GM12891 (cell line): ENCODE data around the gene SCAPER.
"Not testable (repeated sequence)": the region's sequence is repeated elsewhere in the genome, so short reads cannot be mapped to it uniquely, and the experiment has no call there.

Experiments
- DNase-seq: peaks from one replicate; pipeline ENCODE4 v3.0.0; 2011; ENCODE audit warnings: low spot score; ENCODE audit not compliant: insufficient read length
- FAIRE-seq: peaks from 2 replicates; lab custom pipeline; 2011; peaks lifted over from hg19 to GRCh38; lab: Jason Lieb, UNC
- PAX5 ChIP-seq: IDR thresholded peaks from 2 replicates; pipeline ENCODE4 v1.6.1; 2011; ENCODE audit warnings: low read length, moderate library complexity, mild to moderate bottlenecking; ENCODE audit not compliant: insufficient read depth, severe bottlenecking
- POLR2A ChIP-seq: IDR thresholded peaks from 2 replicates; pipeline ENCODE4 v1.6.1; 2011; ENCODE audit warnings: low read depth, low read length, control low read depth
- POLR2AphosphoS5 ChIP-seq: IDR thresholded peaks from 2 replicates; pipeline ENCODE4 v1.6.1; 2011; ENCODE audit warnings: low read depth, low read length, control low read depth
- POU2F2 ChIP-seq: IDR thresholded peaks from 2 replicates; pipeline ENCODE4 v1.6.1; 2011; ENCODE audit warnings: low read depth, mild to moderate bottlenecking, control low read depth, low read length, moderate library complexity
- SPI1 ChIP-seq: IDR thresholded peaks from 2 replicates; pipeline ENCODE4 v1.6.1; 2011; ENCODE audit warnings: low read depth, low read length, control low read depth
- TAF1 ChIP-seq: IDR thresholded peaks from 2 replicates; pipeline ENCODE4 v1.6.1; 2011; ENCODE audit warnings: low read depth, low read length, control low read depth

SCAPER gene

DNA sequence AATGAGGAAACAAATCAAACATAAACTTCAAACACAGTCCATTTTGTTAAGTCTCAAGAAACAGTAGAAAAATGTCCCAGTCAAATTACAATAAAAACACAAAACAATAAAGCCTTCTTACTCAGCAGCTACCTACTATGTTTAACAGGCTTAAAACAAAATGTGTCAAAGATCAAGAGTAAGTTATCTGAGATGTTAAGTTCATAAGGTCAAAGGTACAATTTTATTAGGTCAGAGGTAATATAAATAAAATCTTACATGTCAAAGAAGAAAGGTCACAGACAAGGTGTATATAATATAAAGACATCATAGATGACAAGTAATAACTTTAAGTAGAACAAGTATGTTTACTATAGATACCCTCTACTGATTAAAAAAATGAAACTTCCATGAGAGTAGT, 208.3 kb downstream of the SCAPER start:
- DNase-seq, result no peak
- TF ChIP-seq POLR2A (no peak), POLR2AphosphoS5 (no peak)
- no peak for FAIRE-seq

DNA sequence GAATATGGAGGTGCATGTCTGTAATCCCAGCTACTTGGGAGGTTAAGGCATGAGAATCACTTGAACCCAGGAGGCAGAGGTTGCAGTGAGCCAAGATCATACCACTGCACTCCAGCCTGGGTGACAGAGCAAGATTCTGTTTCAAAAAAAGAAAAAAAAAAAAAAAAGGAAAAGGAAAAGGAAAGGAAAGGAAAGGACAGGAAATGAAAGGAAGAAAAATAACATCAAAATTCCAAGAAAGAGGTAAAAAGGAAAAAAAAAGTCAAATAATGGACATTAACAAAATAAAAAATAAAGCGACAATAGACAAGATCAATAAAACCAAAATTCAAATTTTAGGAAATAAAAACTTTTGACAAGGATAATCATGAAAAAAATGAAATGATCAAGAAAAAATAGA, 212.6 kb downstream of the SCAPER start:
- FAIRE-seq, DNase-seq: not testable (repeated sequence)

GRCh38 chr15:76687592-76687991, 217.5 kb downstream of the SCAPER start:
- DNase-seq, FAIRE-seq: not testable (repeated sequence)

DNA sequence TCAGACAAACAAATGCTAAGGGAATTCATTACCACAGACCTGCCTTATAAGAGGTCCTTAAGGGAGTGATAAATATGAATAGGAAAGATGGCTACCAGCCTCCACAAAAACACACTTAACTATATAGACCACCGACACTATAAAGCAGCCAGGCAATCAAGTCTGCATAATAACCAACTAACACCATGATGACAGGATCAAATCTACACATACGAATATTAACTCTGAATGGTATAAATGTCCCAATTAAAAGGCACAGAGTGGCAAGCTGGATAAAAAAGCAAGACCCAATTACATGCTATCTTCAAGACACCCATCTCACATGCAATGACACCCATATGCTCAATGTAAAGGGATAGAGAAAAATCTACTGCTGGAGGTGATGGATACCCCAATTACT, 221.1 kb downstream of the SCAPER start:
- DNase-seq, result no peak
- no peak for FAIRE-seq
- TF ChIP-seq PAX5 (no peak), POLR2AphosphoS5 (no peak), POU2F2 (no peak), POLR2A (no peak), TAF1 (no peak), SPI1 (no peak)

- FAIRE-seq (no peak), DNase-seq (no peak)
- no peak for TF ChIP-seq POLR2AphosphoS5
- no peak for TF ChIP-seq TAF1
- no peak for TF ChIP-seq POU2F2
- TF ChIP-seq PAX5, result no peak
- TF ChIP-seq POLR2A, result no peak
- no peak for TF ChIP-seq SPI1
Observed at GRCh38 chr15:76682833-76683232, 222.3 kb downstream of the SCAPER start.

DNA sequence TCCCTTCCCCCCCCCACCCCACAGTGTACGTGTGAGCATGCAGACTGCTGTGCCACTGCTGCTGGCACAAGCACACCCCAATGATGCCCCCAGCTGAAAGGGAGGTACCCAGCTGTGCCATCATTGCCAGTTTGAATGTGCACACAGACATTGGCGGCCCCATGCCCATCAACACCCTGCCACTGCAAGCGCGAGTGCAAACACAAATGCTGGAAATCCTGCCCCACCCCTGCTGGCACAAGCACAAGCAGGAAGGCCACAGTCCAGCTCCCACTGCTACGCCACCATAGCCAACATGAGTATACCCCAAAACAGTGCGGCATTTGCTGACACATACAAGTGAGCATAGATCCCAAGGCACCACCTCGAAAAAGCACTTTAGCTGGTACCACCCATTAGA, 222.9 kb downstream of the SCAPER start:
- TF ChIP-seq SPI1, result no peak
- no peak for TF ChIP-seq POU2F2
- TF ChIP-seq POLR2A, result no peak
- no peak for TF ChIP-seq POLR2AphosphoS5
- TF ChIP-seq TAF1, result no peak
- TF ChIP-seq PAX5, result no peak
- no peak for DNase-seq
- no peak for FAIRE-seq

DNA sequence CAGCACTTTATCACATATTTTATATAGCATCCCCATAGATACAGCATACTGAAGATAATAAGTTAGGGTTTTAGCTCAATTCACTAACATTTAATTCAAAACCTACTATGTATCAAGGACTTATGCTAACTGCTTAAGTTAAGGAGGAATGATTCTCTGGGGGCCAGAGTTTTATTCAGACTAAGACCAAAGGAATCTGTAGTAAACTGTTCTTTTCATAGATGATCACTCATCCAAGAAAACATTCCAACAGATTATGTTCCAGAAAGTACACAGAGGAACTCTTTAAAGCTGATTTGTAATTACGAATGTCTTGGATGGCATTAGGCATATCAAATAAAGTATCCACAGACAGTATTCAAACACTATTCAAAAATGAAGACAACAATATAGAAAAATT, 226.4 kb downstream of the SCAPER start:
- FAIRE-seq, result no peak
- TF ChIP-seq POLR2AphosphoS5 (no peak), TAF1 (no peak), POLR2A (no peak), SPI1 (no peak), POU2F2 (no peak), PAX5 (no peak)

GRCh38 chr15:76674883-76675282, 230.3 kb downstream of the SCAPER start:
- FAIRE-seq, result no peak
- no peak for TF ChIP-seq POLR2AphosphoS5
- TF ChIP-seq SPI1, result no peak
- DNase-seq, result no peak

More for the DNA sequence above, 226.4 kb downstream of the SCAPER start:
- no peak for DNase-seq

DNA sequence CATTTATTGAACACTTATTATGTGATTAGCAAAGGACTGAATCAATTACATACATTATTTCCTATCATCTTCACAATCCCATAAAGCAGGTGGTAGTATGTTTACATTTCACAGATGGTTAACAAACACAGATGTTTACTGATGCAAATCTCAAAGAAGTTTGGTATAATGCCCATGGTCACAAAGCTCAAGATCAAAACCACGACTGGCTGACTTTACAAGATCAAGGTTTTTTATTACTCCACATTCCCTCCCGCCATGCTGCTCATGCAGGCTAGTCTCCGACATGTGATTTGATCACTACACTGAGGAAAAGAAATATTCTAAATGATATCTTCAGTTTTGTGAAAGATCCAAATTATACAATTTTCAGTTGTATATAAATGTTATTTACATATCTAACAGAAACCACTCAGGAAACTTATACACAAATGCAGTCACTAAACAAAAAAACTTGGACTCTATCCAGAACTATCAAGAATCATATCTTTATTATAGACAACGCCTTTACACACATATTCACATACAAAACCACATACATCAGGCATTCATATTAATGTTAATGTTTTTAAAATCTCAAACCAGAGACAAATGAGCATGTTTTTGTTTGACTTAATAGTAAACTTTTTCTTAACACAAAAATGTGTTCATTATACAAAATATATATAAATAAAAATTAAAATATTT, 235.5 kb downstream of the SCAPER start:
- no peak for TF ChIP-seq PAX5
- TF ChIP-seq TAF1, result no peak
- no peak for TF ChIP-seq POU2F2
- TF ChIP-seq SPI1, result no peak
- FAIRE-seq (peak; percentile 72), DNase-seq (no peak)

- no peak for DNase-seq
- no peak for TF ChIP-seq TAF1
- TF ChIP-seq POLR2A, result no peak
- no peak for TF ChIP-seq POU2F2
- no peak for TF ChIP-seq SPI1
- TF ChIP-seq PAX5, result no peak
- no peak for TF ChIP-seq POLR2AphosphoS5
- no peak for FAIRE-seq
Observed at GRCh38 chr15:76668900-76669299, 236.2 kb downstream of the SCAPER start.

- TF ChIP-seq POLR2A, result no peak
- no peak for TF ChIP-seq POLR2AphosphoS5
- no peak for TF ChIP-seq TAF1
- no peak for TF ChIP-seq SPI1
- no peak for TF ChIP-seq POU2F2
- no peak for TF ChIP-seq PAX5
- DNase-seq (no peak), FAIRE-seq (peak; percentile 59)
Observed at GRCh38 chr15:76667943-76668715, 237.0 kb downstream of the SCAPER start.
